Muscle of arm (tissue), 12 donors: ENCODE data around the gene GOLGA6L7. TPM values are rescaled to one million over a fixed set of nuclear protein-coding genes. Genes with fewer than 3 reads are reported as not detected.

Experiments
- polyA plus RNA-seq, 12 donors: library from polyadenylated mRNA; unstranded; fragments of 120-200 nt; gene quantifications; one replicate each; pipeline ENCODE4 v1.2.1, GENCODE V29; 2013; ENCODE audit not compliant: insufficient read length in 12 of 12

GOLGA6L7 gene
- polyA plus RNA-seq, 12 donors: 0.14 to 0.40 (median 0.24) TPM; not detected in 5

Other genes starting within 250 kb of the GOLGA6L7 start
- gene GOLGA8M, start 136.2 kb downstream of the GOLGA6L7 start, polyA plus RNA-seq: 1 to 10 TPM in 7 of 12 donors, under 1 TPM in 3, not detected in 2; 0.74 to 6.2 (median 1.7) TPM
- 10 to 100 TPM in 1 of 12 donors, 1 to 10 TPM in 10, not detected in 1; 2.9 to 19.6 (median 5.2) TPM for gene APBA2, start 37.3 kb upstream of the GOLGA6L7 start, polyA plus RNA-seq